22Rv1 (cell line): ENCODE results near the gene SH3BP5.

Source experiments
- ZFX ChIP-seq: fragments of 450-650 bp; IDR thresholded peaks from 2 replicates; pipeline ENCODE4 v1.6.1; 2017; ENCODE audit warnings: antibody characterized with exemption, borderline replicate concordance
- TF ChIP-seq, protein P1 (sequence below): fragments of 450-650 bp; IDR thresholded peaks from 2 replicates; pipeline ENCODE4 v1.5.1; 2017; ENCODE audit warnings: mild to moderate bottlenecking

DNA sequence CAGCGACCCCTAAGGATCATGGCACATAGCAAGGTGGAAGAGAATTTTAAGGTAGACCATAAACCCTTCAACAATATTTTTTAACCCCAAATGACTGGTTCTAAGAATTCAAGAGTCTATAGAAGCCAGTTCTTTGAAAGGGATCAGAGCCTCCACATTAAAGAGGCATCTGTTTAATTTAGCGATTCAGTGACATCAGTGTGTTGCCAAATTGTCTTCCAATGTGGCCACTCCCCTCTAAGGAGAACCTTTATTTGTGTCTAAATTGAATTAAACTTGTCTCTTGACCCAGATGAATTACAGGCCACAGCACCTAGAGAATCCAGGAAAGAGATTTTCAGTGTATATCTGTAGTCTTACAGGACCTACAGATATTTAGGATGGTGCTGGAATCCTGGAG lies 6.6 kb upstream of the SH3BP5 start:
- TF ChIP-seq, protein P1, sequence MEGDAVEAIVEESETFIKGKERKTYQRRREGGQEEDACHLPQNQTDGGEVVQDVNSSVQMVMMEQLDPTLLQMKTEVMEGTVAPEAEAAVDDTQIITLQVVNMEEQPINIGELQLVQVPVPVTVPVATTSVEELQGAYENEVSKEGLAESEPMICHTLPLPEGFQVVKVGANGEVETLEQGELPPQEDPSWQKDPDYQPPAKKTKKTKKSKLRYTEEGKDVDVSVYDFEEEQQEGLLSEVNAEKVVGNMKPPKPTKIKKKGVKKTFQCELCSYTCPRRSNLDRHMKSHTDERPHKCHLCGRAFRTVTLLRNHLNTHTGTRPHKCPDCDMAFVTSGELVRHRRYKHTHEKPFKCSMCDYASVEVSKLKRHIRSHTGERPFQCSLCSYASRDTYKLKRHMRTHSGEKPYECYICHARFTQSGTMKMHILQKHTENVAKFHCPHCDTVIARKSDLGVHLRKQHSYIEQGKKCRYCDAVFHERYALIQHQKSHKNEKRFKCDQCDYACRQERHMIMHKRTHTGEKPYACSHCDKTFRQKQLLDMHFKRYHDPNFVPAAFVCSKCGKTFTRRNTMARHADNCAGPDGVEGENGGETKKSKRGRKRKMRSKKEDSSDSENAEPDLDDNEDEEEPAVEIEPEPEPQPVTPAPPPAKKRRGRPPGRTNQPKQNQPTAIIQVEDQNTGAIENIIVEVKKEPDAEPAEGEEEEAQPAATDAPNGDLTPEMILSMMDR, result no peak
- TF ChIP-seq ZFX, result no peak
